Neural progenitor cell (in vitro differentiated cells): ENCODE data around the gene MTMR12. TPM values are rescaled to one million over a fixed set of nuclear protein-coding genes. Genes with fewer than 3 reads are reported as not detected.

Experiments used
- DNase-seq: peaks from one replicate; pipeline ENCODE4 v3.0.0-alpha.2; 2016; ENCODE audit warnings: low spot score
- H2AFZ ChIP-seq: fragments of 200-600 bp; sonication (generic); replicated peaks from 2 replicates; pipeline ENCODE4 v1.6.1; 2016; ENCODE audit warnings: antibody characterized with exemption
- H3F3A ChIP-seq: fragments of 200-600 bp; sonication (generic); 2 replicates; pipeline ENCODE4 v1.6.1; 2016; ENCODE audit warnings: antibody characterized with exemption, low read depth
- H3K27ac ChIP-seq: fragments of 200-600 bp; sonication (generic); 2 replicates; pipeline ENCODE4 v1.5.1; 2016; ENCODE audit warnings: mild to moderate bottlenecking
- H3K27me3 ChIP-seq: fragments of 200-600 bp; sonication (generic); 2 replicates; pipeline ENCODE4 v1.6.1; 2016; ENCODE audit warnings: mild to moderate bottlenecking, moderate library complexity
- H3K36me3 ChIP-seq: fragments of 200-600 bp; sonication (generic); 2 replicates; pipeline ENCODE4 v1.5.1; 2016
- H3K4me1 ChIP-seq: fragments of 200-600 bp; sonication (generic); 2 replicates; pipeline ENCODE4 v1.6.1; 2016; ENCODE audit warnings: mixed run types
- H3K4me2 ChIP-seq: fragments of 200-600 bp; sonication (generic); 2 replicates; pipeline ENCODE4 v1.6.1; 2016
- H3K4me3 ChIP-seq: fragments of 200-600 bp; sonication (generic); 2 replicates; pipeline ENCODE4 v1.5.1; 2016
- H3K79me2 ChIP-seq: fragments of 200-600 bp; sonication (generic); 2 replicates; pipeline ENCODE4 v1.6.1; 2016; ENCODE audit warnings: low read depth
- H3K9ac ChIP-seq: fragments of 200-600 bp; sonication (generic); 2 replicates; pipeline ENCODE4 v1.6.1; 2016
- H3K9me3 ChIP-seq: fragments of 200-600 bp; sonication (generic); 2 replicates; pipeline ENCODE4 v1.5.1; 2016; ENCODE audit warnings: low read depth
- H4K20me1 ChIP-seq: fragments of 200-600 bp; sonication (generic); 2 replicates; pipeline ENCODE4 v1.6.1; 2016; ENCODE audit warnings: low read depth
- H3K27ac Mint-ChIP-seq: 3 replicates; pipeline ENCODE4 v1.8.0; 2021; ENCODE audit warnings: mixed read lengths
- H3K27me3 Mint-ChIP-seq: 2 replicates; pipeline ENCODE4 v1.8.0; 2022; ENCODE audit warnings: low read depth, mild to moderate bottlenecking, inconsistent platforms, moderate library complexity, mixed read lengths; ENCODE audit not compliant: insufficient read depth
- H3K36me3 Mint-ChIP-seq: 3 replicates; pipeline ENCODE4 v1.8.0; 2021; ENCODE audit warnings: mixed read lengths
- H3K4me1 Mint-ChIP-seq: 3 replicates; pipeline ENCODE4 v1.8.0; 2021; ENCODE audit warnings: mixed read lengths
- H3K4me3 Mint-ChIP-seq: 3 replicates; pipeline ENCODE4 v1.8.0; 2021; ENCODE audit warnings: mild to moderate bottlenecking, moderate library complexity, mixed read lengths
- H3K9me3 Mint-ChIP-seq: 3 replicates; pipeline ENCODE4 v1.8.0; 2020; ENCODE audit warnings: mixed read lengths
- EZH2 ChIP-seq: fragments of 200-600 bp; sonication (generic); IDR thresholded peaks from 2 replicates; pipeline ENCODE4 v1.6.1; 2017; ENCODE audit warnings: antibody characterized with exemption, mild to moderate bottlenecking, moderate library complexity
- EZH2phosphoT487 ChIP-seq: fragments of 200-600 bp; sonication (generic); IDR thresholded peaks from 2 replicates; pipeline ENCODE4 v1.6.1; 2017; ENCODE audit warnings: antibody characterized with exemption
- total RNA-seq: library from RNA; depleted of rRNA; stranded (reverse); fragments of >200 nt; gene quantifications from 2 replicates; pipeline ENCODE4 v1.2.3, GENCODE V29; 2015; ENCODE audit warnings: low replicate concordance
- TF ChIP-seq, protein P1 (sequence below): fragments of 200-600 bp; sonication (generic); IDR thresholded peaks from 2 replicates; pipeline ENCODE4 v1.5.1; 2017; ENCODE audit warnings: antibody characterized with exemption, mild to moderate bottlenecking

Gene MTMR12
- total RNA-seq, 1 donor from 2014 or later, result 22.0 TPM

GRCh38 chr5:32332361-32332760, 19.6 kb upstream of the MTMR12 start:
- Histone ChIP-seq H3K4me1 (no peaks in the 10 kb centered on the region), H3K9ac (no peak overlapping the region), H2AFZ (no peak overlapping the region), H3K27me3 (no peaks in the 10 kb centered on the region), H4K20me1 (no peaks in the 10 kb centered on the region), H3K36me3 (no peaks in the 10 kb centered on the region), H3K27ac (no peak overlapping the region), H3K4me2 (no peak overlapping the region), H3K9me3 (no peaks in the 10 kb centered on the region), H3K4me3 (no peak overlapping the region), H3K79me2 (no peaks in the 10 kb centered on the region), H3F3A (no peaks in the 10 kb centered on the region)
- no peak for DNase-seq
- Mint-ChIP-seq H3K27ac (no peak overlapping the region), H3K9me3 (no peaks in the 10 kb centered on the region), H3K36me3 (no peaks in the 10 kb centered on the region), H3K4me3 (no peak overlapping the region), H3K27me3 (no peaks in the 10 kb centered on the region), H3K4me1 (no peaks in the 10 kb centered on the region)
- no peak for TF ChIP-seq EZH2phosphoT487
- TF ChIP-seq, protein P1, sequence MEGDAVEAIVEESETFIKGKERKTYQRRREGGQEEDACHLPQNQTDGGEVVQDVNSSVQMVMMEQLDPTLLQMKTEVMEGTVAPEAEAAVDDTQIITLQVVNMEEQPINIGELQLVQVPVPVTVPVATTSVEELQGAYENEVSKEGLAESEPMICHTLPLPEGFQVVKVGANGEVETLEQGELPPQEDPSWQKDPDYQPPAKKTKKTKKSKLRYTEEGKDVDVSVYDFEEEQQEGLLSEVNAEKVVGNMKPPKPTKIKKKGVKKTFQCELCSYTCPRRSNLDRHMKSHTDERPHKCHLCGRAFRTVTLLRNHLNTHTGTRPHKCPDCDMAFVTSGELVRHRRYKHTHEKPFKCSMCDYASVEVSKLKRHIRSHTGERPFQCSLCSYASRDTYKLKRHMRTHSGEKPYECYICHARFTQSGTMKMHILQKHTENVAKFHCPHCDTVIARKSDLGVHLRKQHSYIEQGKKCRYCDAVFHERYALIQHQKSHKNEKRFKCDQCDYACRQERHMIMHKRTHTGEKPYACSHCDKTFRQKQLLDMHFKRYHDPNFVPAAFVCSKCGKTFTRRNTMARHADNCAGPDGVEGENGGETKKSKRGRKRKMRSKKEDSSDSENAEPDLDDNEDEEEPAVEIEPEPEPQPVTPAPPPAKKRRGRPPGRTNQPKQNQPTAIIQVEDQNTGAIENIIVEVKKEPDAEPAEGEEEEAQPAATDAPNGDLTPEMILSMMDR, result no peak
- no peak for TF ChIP-seq EZH2

DNA sequence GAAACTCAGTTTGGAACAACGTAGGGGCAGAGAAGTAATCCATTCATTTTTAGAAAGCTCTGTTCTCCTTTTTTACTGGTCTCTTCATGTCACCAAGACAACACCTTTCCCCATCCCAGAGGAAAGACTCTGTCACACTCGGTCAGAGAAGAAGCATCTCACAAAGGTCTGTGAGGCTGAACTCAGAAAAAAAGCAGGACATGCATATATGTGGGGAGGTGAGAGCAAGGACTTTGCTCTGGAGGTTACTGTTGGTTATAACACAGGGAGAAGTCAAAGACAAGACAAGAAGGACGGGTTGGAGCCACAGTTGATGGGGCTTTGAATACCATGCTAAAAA, 19.2 kb upstream of the MTMR12 start:
- H3K9me3 ChIP-seq, result no peaks in the 10 kb centered on the region
- DNase-seq, result no peak
- Mint-ChIP-seq H3K36me3 (no peaks in the 10 kb centered on the region), H3K27ac (no peak overlapping the region), H3K9me3 (no peaks in the 10 kb centered on the region), H3K4me1 (no peaks in the 10 kb centered on the region), H3K27me3 (no peaks in the 10 kb centered on the region), H3K4me3 (no peak overlapping the region)
- no peaks in the 10 kb centered on the region for H3F3A ChIP-seq
- no peaks in the 10 kb centered on the region for H3K79me2 ChIP-seq
- H3K4me2 ChIP-seq, result no peak overlapping the region
- no peaks in the 10 kb centered on the region for H3K27me3 ChIP-seq
- H3K36me3 ChIP-seq, result no peaks in the 10 kb centered on the region
- no peak overlapping the region for H3K27ac ChIP-seq
- TF ChIP-seq EZH2, result no peak
- TF ChIP-seq EZH2phosphoT487, result no peak
- TF ChIP-seq, protein P1, result no peak
- no peaks in the 10 kb centered on the region for H3K4me1 ChIP-seq
- H2AFZ ChIP-seq, result peak overlapping the region; percentile 37
- H4K20me1 ChIP-seq, result no peaks in the 10 kb centered on the region
- H3K4me3 ChIP-seq, result no peak overlapping the region
- H3K9ac ChIP-seq, result no peak overlapping the region

GRCh38 chr5:32331217-32331934, 18.6 kb upstream of the MTMR12 start:
- Histone ChIP-seq H3F3A (no peaks in the 10 kb centered on the region), H3K27me3 (no peaks in the 10 kb centered on the region), H3K9ac (no peak overlapping the region), H3K4me1 (no peaks in the 10 kb centered on the region), H3K4me3 (no peak overlapping the region), H3K27ac (no peak overlapping the region), H4K20me1 (no peaks in the 10 kb centered on the region), H2AFZ (peak overlapping the region; percentile 37), H3K36me3 (no peaks in the 10 kb centered on the region), H3K79me2 (no peaks in the 10 kb centered on the region), H3K4me2 (no peak overlapping the region), H3K9me3 (no peaks in the 10 kb centered on the region)
- Mint-ChIP-seq H3K27ac (no peak overlapping the region), H3K9me3 (no peaks in the 10 kb centered on the region), H3K36me3 (no peaks in the 10 kb centered on the region), H3K27me3 (no peaks in the 10 kb centered on the region), H3K4me3 (no peak overlapping the region), H3K4me1 (no peaks in the 10 kb centered on the region)
- TF ChIP-seq EZH2phosphoT487, result no peak
- no peak for TF ChIP-seq EZH2
- TF ChIP-seq, protein P1, result no peak
- DNase-seq, result no peak
